Peyer's patch (tissue), 4 donors: ENCODE data around the gene RFX2.

Experiments
- POLR2A ChIP-seq, 2 donors: fragments of 450-650 bp; IDR thresholded peaks; one replicate each; pipeline ENCODE4 v1.5.1; 2017; ENCODE audit warnings: antibody characterized with exemption in 2 of 2, mild to moderate bottlenecking in 2 of 2, moderate library complexity in 2 of 2
- TF ChIP-seq, protein P1 (sequence below), 6 experiments: fragments of 450-650 bp in 4 of 6; fragments of 200-600 bp in 2 of 6; sonication (generic) in 1 of 6; IDR thresholded peaks; one replicate each; pipeline ENCODE4 v1.5.1; 2017 to 2019; ENCODE audit warnings: antibody characterized with exemption in 6 of 6, mild to moderate bottlenecking in 3 of 6, moderate library complexity in 1 of 6

DNA sequence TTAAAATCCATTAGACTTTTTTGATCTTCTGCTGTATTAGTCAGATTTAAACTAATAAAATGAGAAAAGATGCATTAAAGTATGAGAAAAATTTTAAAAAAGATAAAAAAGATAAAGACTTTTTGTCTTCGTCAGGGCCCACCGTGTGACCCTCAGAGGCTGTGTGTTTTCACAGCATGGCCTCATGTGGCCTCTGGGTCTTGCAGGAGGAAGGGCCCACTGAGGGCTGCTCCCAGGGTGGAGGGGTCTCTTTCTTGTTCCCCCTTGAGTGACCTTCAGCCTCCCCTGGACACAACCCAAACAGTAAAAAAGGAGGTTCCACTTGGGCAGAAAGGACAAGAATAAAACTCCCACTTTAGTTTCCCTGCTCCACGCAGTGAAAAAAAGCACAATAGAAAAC lies 75.3 kb downstream of the RFX2 start:
- TF ChIP-seq, protein P1, sequence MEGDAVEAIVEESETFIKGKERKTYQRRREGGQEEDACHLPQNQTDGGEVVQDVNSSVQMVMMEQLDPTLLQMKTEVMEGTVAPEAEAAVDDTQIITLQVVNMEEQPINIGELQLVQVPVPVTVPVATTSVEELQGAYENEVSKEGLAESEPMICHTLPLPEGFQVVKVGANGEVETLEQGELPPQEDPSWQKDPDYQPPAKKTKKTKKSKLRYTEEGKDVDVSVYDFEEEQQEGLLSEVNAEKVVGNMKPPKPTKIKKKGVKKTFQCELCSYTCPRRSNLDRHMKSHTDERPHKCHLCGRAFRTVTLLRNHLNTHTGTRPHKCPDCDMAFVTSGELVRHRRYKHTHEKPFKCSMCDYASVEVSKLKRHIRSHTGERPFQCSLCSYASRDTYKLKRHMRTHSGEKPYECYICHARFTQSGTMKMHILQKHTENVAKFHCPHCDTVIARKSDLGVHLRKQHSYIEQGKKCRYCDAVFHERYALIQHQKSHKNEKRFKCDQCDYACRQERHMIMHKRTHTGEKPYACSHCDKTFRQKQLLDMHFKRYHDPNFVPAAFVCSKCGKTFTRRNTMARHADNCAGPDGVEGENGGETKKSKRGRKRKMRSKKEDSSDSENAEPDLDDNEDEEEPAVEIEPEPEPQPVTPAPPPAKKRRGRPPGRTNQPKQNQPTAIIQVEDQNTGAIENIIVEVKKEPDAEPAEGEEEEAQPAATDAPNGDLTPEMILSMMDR (IDR thresholded peaks at IDR 0.05): no peak
- no peak for TF ChIP-seq POLR2A (IDR thresholded peaks at IDR 0.05)
